AG10803 (cell line): ENCODE data around the gene ACOT7.

Source experiments
- DNase-seq: peaks from one replicate; pipeline ENCODE4 v3.0.0; 2010; ENCODE audit warnings: low read depth
- H3K4me3 ChIP-seq: 2 replicates; pipeline ENCODE4 v1.5.1; 2011; ENCODE audit warnings: mild to moderate bottlenecking, low read length, control low read depth
- CTCF ChIP-seq: conservative IDR thresholded peaks from 2 replicates; pipeline ENCODE4 v1.5.1; 2011; ENCODE audit warnings: mild to moderate bottlenecking, low read length, control low read depth, inconsistent platforms

The ACOT7 gene

GRCh38 chr1:6294890-6295556 lies 98.5 kb downstream of the ACOT7 start:
- no peak overlapping the region for H3K4me3 ChIP-seq
- TF ChIP-seq CTCF = no peak
- no peak for DNase-seq

GRCh38 chr1:6294080-6294889 lies 99.3 kb downstream of the ACOT7 start:
- no peak for TF ChIP-seq CTCF
- no peak overlapping the region for H3K4me3 ChIP-seq
- DNase-seq = no peak

DNA sequence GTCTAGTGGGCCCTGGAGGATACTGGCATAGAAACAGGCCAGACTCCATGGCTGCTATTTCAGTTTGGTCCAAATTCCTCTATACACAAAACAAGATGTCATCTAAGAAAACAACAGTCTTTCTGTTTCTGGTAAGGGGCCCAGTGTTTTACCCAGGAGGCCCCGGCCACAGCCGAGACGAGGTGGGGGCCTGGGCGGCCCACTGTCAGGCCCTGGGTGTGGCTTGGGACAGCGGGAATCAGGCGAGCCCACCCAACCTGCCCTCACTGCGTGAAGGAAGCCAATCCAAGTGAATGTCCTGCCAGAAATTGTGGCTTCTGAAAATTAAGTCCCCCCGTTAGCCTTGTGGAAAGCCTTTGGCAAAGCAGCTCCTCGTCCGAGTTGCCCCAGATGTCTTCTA lies 101.5 kb downstream of the ACOT7 start:
- DNase-seq = no peak
- H3K4me3 ChIP-seq = no peak overlapping the region
- no peak for TF ChIP-seq CTCF

DNA sequence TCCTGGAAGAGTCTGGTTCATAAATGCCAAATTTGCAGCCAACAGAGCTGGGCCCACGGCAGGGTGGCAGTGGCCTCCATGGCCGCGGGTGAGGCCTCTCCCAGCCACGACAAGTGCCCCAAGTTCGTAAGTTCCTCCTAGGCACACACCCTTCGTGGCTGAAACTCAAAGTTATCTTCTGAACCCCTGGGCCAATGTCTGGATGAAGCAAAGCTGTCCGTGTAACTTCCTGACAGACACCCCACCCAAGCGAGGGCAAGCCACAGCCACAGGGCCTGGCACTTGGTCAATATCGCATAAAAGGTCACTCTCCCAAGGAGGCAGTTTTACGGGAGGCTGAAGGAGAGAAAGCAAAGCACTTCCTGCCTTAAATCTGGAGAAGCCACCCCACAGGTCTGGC lies 104.9 kb downstream of the ACOT7 start:
- DNase-seq = no peak
- no peak for TF ChIP-seq CTCF
- H3K4me3 ChIP-seq = no peak overlapping the region

DNA sequence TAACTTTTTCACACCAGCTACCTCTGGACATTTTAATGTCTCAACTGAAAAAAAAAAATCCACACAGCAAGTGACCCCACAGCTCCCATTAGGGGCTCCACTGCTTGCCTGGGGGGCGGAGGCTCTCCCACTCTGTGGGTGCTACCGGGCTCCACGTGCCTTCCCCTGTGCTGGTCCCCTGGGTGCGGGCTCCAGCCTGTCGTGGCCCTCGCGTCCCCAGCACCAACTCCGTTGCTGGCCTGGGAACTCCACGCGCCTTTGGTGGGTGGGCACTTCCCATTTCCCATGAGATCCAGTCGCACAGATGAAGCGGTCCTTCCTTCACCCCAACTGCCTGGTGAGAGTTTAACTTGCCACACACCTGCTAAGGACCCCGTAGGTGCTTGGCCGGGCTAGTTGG lies 105.5 kb downstream of the ACOT7 start:
- TF ChIP-seq CTCF = no peak
- DNase-seq = no peak
- H3K4me3 ChIP-seq = no peak overlapping the region

GRCh38 chr1:6287431-6287886 lies 106.1 kb downstream of the ACOT7 start:
- DNase-seq = peak; percentile 33
- no peak overlapping the region for H3K4me3 ChIP-seq

More at GRCh38 chr1:6287431-6287886, 106.1 kb downstream of the ACOT7 start:
- no peak for TF ChIP-seq CTCF
